Caco-2 (cell line): ENCODE results near the gene OSBPL2. TPM values are rescaled to one million over a fixed set of nuclear protein-coding genes. Genes with fewer than 3 reads are reported as not detected.

ENCODE experiments used
- BruUV-seq: library from RNA; stranded (reverse); fragments of 400-500 nt; replicated peaks from 2 replicates; lab custom pipeline; 2021; lab: Mats Ljungman, UMichigan
- CTCF ChIA-PET: fragments of 300-600 bp; sonication (Branson Sonifier 250); formaldehyde crosslinking; loops from one replicate; lab custom pipeline; 2022; ENCODE audit warnings: antibody characterized with exemption; lab: Charles Lee
- POLR2A ChIA-PET: fragments of 300-600 bp; sonication (Branson Sonifier 250); formaldehyde crosslinking; loops from one replicate; lab custom pipeline; 2022; ENCODE audit warnings: antibody characterized with exemption; lab: Charles Lee
- DNase-seq, 2 experiments: peaks; one replicate each; pipeline versions ENCODE4 v3.0.0 to v3.0.0-alpha.2; 2020 to 2022
- H3K27me3 ChIP-seq: replicated peaks from 2 replicates; pipeline ENCODE4 v1.6.0; 2011; ENCODE audit warnings: low read length; ENCODE audit not compliant: control insufficient read depth, insufficient read depth
- H3K36me3 ChIP-seq: 2 replicates; pipeline ENCODE4 v1.5.1; 2011; ENCODE audit warnings: low read length; ENCODE audit not compliant: control insufficient read depth, insufficient read depth
- H3K4me1 ChIP-seq: fragments of 250-450 bp; sonication (Bioruptor Pico); 2 replicates; pipeline ENCODE4 v1.5.1; 2020; ENCODE audit warnings: mild to moderate bottlenecking
- H3K4me3 ChIP-seq: 2 replicates; pipeline ENCODE4 v1.5.1; 2011; ENCODE audit warnings: low read depth, mild to moderate bottlenecking, control low read depth, low read length
- H3K9me3 ChIP-seq: fragments of 250-450 bp; sonication (Bioruptor Pico); 2 replicates; pipeline ENCODE4 v1.5.1; 2020; ENCODE audit warnings: mild to moderate bottlenecking, moderate library complexity
- H3K27ac Mint-ChIP-seq: one replicate; pipeline ENCODE4 v1.8.0; 2022; ENCODE audit warnings: mixed read lengths; ENCODE audit not compliant: unreplicated experiment
- H3K27me3 Mint-ChIP-seq: one replicate; pipeline ENCODE4 v1.8.0; 2022; ENCODE audit warnings: mixed read lengths; ENCODE audit not compliant: insufficient read depth, unreplicated experiment
- H3K36me3 Mint-ChIP-seq: one replicate; pipeline ENCODE4 v1.8.0; 2022; ENCODE audit warnings: mild to moderate bottlenecking, mixed read lengths; ENCODE audit not compliant: insufficient read depth, unreplicated experiment
- H3K4me1 Mint-ChIP-seq: one replicate; pipeline ENCODE4 v1.8.0; 2022; ENCODE audit warnings: low read depth, mixed read lengths; ENCODE audit not compliant: unreplicated experiment
- H3K4me3 Mint-ChIP-seq: one replicate; pipeline ENCODE4 v1.8.0; 2022; ENCODE audit warnings: mild to moderate bottlenecking, moderate library complexity, mixed read lengths; ENCODE audit not compliant: unreplicated experiment
- H3K9me3 Mint-ChIP-seq: one replicate; pipeline ENCODE4 v1.8.0; 2022; ENCODE audit warnings: mixed read lengths; ENCODE audit not compliant: unreplicated experiment
- CTCF ChIP-seq, 2 experiments: fragments of 200-600 bp in 1 of 2; IDR thresholded peaks; 1 replicate in 1 of 2; 2 replicates in 1 of 2; pipeline versions ENCODE4 v1.5.1 to v1.8.0; 2011 to 2022; ENCODE audit warnings: antibody characterized with exemption in 1 of 2, control low read depth in 1 of 2, inconsistent platforms in 1 of 2, low read depth in 1 of 2, low read length in 1 of 2, mild to moderate bottlenecking in 1 of 2, moderate library complexity in 1 of 2; ENCODE audit not compliant: insufficient read depth in 1 of 2, severe bottlenecking in 1 of 2, unreplicated experiment in 1 of 2
- intact Hi-C: fragments of 100-400 bp; cut with micrococcal nuclease; formaldehyde crosslinking; loops from one replicate; pipeline ENCODE4 v1.10.0; 2022; ENCODE audit not compliant: unreplicated experiment
- total RNA-seq: library from RNA; stranded (reverse); gene quantifications from 2 replicates; pipeline ENCODE4 v1.2.3, GENCODE V29; 2022

OSBPL2 gene
- total RNA-seq, 1 experiment from 2014 or later = 132 TPM

GRCh38 chr20:62287759-62288534, 49.6 kb downstream of the OSBPL2 start:
- no peaks in the 10 kb centered on the region for H3K27me3 ChIP-seq
- Mint-ChIP-seq H3K4me3 (no peak overlapping the region), H3K27ac (peak overlapping the region; percentile 58), H3K27me3 (no peaks in the 10 kb centered on the region), H3K36me3 (peaks cover 77% of the 10 kb centered on the region), H3K4me1 (no peaks in the 10 kb centered on the region), H3K9me3 (no peaks in the 10 kb centered on the region)
- H3K4me1 ChIP-seq = no peaks in the 10 kb centered on the region
- BruUV-seq = no TSS peak
- ChIA-PET CTCF (no interaction called here), POLR2A (no interaction called here)
- no peaks in the 10 kb centered on the region for H3K9me3 ChIP-seq
- H3K4me3 ChIP-seq = no peak overlapping the region
- peaks cover 16% of the 10 kb centered on the region for H3K36me3 ChIP-seq
- DNase-seq = no peak
- TF ChIP-seq CTCF (IDR thresholded peaks at IDR 0.05; ENCODE audit: insufficient read depth in 1 of 2, low read depth in 1 of 2, low read length in 1 of 2, severe bottlenecking in 1 of 2, unreplicated experiment in 1 of 2) = no peak
- intact Hi-C loops = no loop called here

- H3K4me3 ChIP-seq = no peak overlapping the region
- no peak for TF ChIP-seq CTCF (IDR thresholded peaks at IDR 0.05; ENCODE audit: insufficient read depth in 1 of 2, low read depth in 1 of 2, low read length in 1 of 2, severe bottlenecking in 1 of 2, unreplicated experiment in 1 of 2)
- ChIA-PET POLR2A (no interaction called here), CTCF (no interaction called here)
- Mint-ChIP-seq H3K36me3 (peaks cover 77% of the 10 kb centered on the region), H3K27ac (no peak overlapping the region), H3K4me3 (no peak overlapping the region), H3K9me3 (no peaks in the 10 kb centered on the region), H3K4me1 (no peaks in the 10 kb centered on the region), H3K27me3 (no peaks in the 10 kb centered on the region)
- H3K9me3 ChIP-seq = no peaks in the 10 kb centered on the region
- H3K36me3 ChIP-seq = peaks cover 11% of the 10 kb centered on the region
- no peak for DNase-seq
- no peaks in the 10 kb centered on the region for H3K4me1 ChIP-seq
- no TSS peak for BruUV-seq
- intact Hi-C loops = no loop called here
- no peaks in the 10 kb centered on the region for H3K27me3 ChIP-seq
Observed at GRCh38 chr20:62288535-62289105, 50.3 kb downstream of the OSBPL2 start.

GRCh38 chr20:62289131-62289530, 50.8 kb downstream of the OSBPL2 start:
- Histone ChIP-seq H3K9me3 (no peaks in the 10 kb centered on the region), H3K36me3 (peaks cover 11% of the 10 kb centered on the region), H3K4me3 (no peak overlapping the region), H3K27me3 (no peaks in the 10 kb centered on the region), H3K4me1 (no peaks in the 10 kb centered on the region)
- no peaks in the 10 kb centered on the region for H3K27me3 Mint-ChIP-seq
- intact Hi-C loops = no loop called here
- CTCF ChIA-PET = no interaction called here
- H3K4me3 Mint-ChIP-seq = no peak overlapping the region
- TF ChIP-seq CTCF (IDR thresholded peaks at IDR 0.05; ENCODE audit: insufficient read depth in 1 of 2, low read depth in 1 of 2, low read length in 1 of 2, severe bottlenecking in 1 of 2, unreplicated experiment in 1 of 2) = no peak
- no peaks in the 10 kb centered on the region for H3K9me3 Mint-ChIP-seq
- no peaks in the 10 kb centered on the region for H3K4me1 Mint-ChIP-seq
- H3K27ac Mint-ChIP-seq = no peak overlapping the region
- no TSS peak for BruUV-seq
- POLR2A ChIA-PET = no interaction called here
- no peak for DNase-seq
- H3K36me3 Mint-ChIP-seq = peaks cover 77% of the 10 kb centered on the region
